ENCODE measurements around the gene FOS.

DNA sequence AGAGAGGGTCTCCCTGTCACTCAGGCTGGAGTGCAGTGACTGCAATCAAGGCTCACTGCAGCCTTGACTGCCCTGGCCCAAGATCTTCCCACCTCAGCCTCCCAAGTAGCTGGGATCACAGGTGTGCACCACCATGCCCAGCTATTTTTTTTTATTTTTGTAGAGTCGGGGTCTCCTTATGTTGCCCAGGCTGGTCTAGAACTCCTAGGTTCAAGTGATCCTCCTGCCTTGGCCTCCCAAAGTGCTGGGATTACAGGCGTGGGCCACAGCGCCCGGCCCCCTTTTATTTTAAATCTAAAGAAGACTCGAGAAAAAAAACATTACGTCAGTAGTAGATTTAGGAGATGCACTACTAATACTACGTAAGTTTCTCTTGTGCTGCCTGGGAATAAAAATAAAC, 14.3 kb downstream of the FOS start:
- no peak for TF ChIP-seq SIX4 (CRISPR knock-in tag; IDR thresholded peaks at IDR 0.05)
- TF ChIP-seq, protein P1, sequence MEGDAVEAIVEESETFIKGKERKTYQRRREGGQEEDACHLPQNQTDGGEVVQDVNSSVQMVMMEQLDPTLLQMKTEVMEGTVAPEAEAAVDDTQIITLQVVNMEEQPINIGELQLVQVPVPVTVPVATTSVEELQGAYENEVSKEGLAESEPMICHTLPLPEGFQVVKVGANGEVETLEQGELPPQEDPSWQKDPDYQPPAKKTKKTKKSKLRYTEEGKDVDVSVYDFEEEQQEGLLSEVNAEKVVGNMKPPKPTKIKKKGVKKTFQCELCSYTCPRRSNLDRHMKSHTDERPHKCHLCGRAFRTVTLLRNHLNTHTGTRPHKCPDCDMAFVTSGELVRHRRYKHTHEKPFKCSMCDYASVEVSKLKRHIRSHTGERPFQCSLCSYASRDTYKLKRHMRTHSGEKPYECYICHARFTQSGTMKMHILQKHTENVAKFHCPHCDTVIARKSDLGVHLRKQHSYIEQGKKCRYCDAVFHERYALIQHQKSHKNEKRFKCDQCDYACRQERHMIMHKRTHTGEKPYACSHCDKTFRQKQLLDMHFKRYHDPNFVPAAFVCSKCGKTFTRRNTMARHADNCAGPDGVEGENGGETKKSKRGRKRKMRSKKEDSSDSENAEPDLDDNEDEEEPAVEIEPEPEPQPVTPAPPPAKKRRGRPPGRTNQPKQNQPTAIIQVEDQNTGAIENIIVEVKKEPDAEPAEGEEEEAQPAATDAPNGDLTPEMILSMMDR (CRISPR knock-in tag; IDR thresholded peaks at IDR 0.05): no peak
